ENCODE measurements around the gene TRIM33. TPM values are rescaled to one million over a fixed set of nuclear protein-coding genes. Genes with fewer than 3 reads are reported as not detected.

TRIM33 gene
- total RNA-seq, 1 donor, result 66.4 TPM

DNA sequence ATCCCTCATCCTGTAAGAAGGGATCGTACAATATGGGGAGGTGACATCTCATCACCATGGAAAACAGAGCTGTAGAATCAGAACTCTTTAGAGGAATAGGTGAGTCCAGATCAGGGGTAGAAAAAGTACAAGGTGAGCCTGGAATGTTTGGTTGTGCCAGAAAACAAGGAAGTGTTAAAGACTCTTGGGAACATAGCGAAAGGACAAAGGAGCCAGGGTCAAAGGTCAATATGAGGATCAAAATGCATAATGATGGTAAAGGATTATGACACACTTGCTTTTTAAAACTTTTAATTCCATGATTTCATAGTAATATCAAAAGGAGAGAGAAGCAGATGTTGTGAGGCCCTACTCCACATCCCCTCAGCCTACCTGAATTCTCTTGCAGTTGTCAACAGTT lies 19.2 kb upstream of the TRIM33 start:
- Histone ChIP-seq H3K4me3 (ENCODE audit: low read length) (no peak overlapping the region), H3K4me1 (ENCODE audit: insufficient read depth, low read length) (no peaks in the 10 kb centered on the region), H3K9me3 (ENCODE audit: low read depth, low read length) (no peaks in the 10 kb centered on the region), H3K27me3 (ENCODE audit: insufficient read depth, low read length) (no peaks in the 10 kb centered on the region)

DNA sequence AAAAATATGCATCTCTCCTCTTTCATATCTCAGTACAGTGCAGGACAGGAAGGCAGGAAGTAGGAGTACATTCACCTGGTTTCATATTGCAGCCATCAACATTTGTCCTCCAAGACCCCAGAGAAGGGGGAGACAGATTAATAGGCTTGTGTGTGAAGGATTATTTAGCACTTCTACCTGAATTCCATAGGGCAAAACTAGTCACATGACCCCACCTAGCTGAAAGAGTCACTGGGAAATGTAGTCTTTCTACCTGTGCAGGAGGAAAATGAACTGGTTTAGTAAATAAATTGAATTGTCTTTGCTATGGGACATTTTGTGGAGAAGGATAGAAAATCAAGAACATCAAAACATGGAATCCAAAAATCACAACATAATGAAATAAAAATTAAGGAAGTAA lies 13.9 kb upstream of the TRIM33 start:
- no peaks in the 10 kb centered on the region for H3K4me1 ChIP-seq (ENCODE audit: insufficient read depth, low read length)
- peaks cover under 1% of the 10 kb centered on the region for H3K27me3 ChIP-seq (ENCODE audit: insufficient read depth, low read length)
- H3K9me3 ChIP-seq (ENCODE audit: low read depth, low read length), result no peaks in the 10 kb centered on the region
- no peak overlapping the region for H3K4me3 ChIP-seq (ENCODE audit: low read length)

DNA sequence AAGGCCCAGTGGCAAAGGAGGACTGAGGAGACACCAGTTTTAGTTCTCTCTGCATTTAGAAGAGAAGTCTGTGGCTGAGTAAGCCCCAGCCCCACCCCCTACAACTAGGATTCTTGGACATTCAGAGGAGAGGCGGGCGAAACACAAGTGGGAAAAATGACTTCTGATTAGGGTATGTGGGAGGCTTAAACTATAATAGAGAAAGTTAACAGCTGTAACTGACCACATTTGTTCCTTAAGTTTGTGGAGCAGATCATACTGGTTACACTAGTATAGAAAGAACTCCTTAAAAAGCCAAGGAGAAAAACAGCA lies 11.2 kb upstream of the TRIM33 start:
- Histone ChIP-seq H3K4me3 (ENCODE audit: low read length) (no peak overlapping the region), H3K9me3 (ENCODE audit: low read depth, low read length) (no peaks in the 10 kb centered on the region), H3K27me3 (ENCODE audit: insufficient read depth, low read length) (peaks cover 3% of the 10 kb centered on the region), H3K4me1 (ENCODE audit: insufficient read depth, low read length) (no peaks in the 10 kb centered on the region)

- Histone ChIP-seq H3K9me3 (ENCODE audit: low read depth, low read length) (no peaks in the 10 kb centered on the region), H3K4me1 (ENCODE audit: insufficient read depth, low read length) (no peaks in the 10 kb centered on the region), H3K4me3 (ENCODE audit: low read length) (no peak overlapping the region), H3K27me3 (ENCODE audit: insufficient read depth, low read length) (peaks cover 3% of the 10 kb centered on the region)
Measured at GRCh38 chr1:114521396-114522263, 10.6 kb upstream of the TRIM33 start.

DNA sequence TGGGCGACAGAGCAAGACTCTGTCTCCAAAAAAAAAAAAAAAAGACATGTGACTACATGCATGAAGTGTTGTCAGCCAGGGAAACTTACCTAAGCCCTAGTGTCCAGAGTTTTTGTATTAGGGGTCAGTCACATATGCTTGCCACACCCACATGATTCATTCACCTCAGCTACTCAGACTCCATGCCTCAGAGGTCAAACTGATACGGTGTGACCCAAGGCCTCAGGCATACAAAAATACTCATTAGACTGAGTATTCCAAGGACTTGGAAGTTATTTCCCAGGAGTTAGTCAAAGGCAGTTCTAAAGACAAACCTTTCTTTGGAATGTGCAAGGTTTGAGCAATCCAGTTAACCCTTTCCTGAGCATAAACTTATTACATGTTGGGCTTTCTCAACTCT lies 6.3 kb upstream of the TRIM33 start:
- Histone ChIP-seq H3K27me3 (ENCODE audit: insufficient read depth, low read length) (peaks cover 3% of the 10 kb centered on the region), H3K9me3 (ENCODE audit: low read depth, low read length) (no peaks in the 10 kb centered on the region), H3K4me3 (ENCODE audit: low read length) (no peak overlapping the region), H3K4me1 (ENCODE audit: insufficient read depth, low read length) (peaks cover 3% of the 10 kb centered on the region)

GRCh38 chr1:114512595-114513280 lies 1.7 kb upstream of the TRIM33 start:
- no peaks in the 10 kb centered on the region for H3K9me3 ChIP-seq (ENCODE audit: low read depth, low read length)
- H3K4me3 ChIP-seq (ENCODE audit: low read length), result no peak overlapping the region
- H3K4me1 ChIP-seq (ENCODE audit: insufficient read depth, low read length), result peaks cover 33% of the 10 kb centered on the region
- no peaks in the 10 kb centered on the region for H3K27me3 ChIP-seq (ENCODE audit: insufficient read depth, low read length)

GRCh38 chr1:114510274-114511031 lies 550 bp downstream of the TRIM33 start:
- Histone ChIP-seq H3K9me3 (ENCODE audit: low read depth, low read length) (no peaks in the 10 kb centered on the region), H3K27me3 (ENCODE audit: insufficient read depth, low read length) (no peaks in the 10 kb centered on the region), H3K4me1 (ENCODE audit: insufficient read depth, low read length) (peaks cover 42% of the 10 kb centered on the region), H3K4me3 (ENCODE audit: low read length) (peak overlapping the region; percentile 99)

GRCh38 chr1:114509596-114510273 lies 1.3 kb downstream of the TRIM33 start:
- Histone ChIP-seq H3K4me3 (ENCODE audit: low read length) (peak overlapping the region; percentile 99), H3K9me3 (ENCODE audit: low read depth, low read length) (no peaks in the 10 kb centered on the region), H3K4me1 (ENCODE audit: insufficient read depth, low read length) (peaks cover 42% of the 10 kb centered on the region), H3K27me3 (ENCODE audit: insufficient read depth, low read length) (no peaks in the 10 kb centered on the region)

GRCh38 chr1:114508386-114508898 lies 2.6 kb downstream of the TRIM33 start:
- H3K4me3 ChIP-seq (ENCODE audit: low read length), result no peak overlapping the region
- no peaks in the 10 kb centered on the region for H3K9me3 ChIP-seq (ENCODE audit: low read depth, low read length)
- peaks cover 42% of the 10 kb centered on the region for H3K4me1 ChIP-seq (ENCODE audit: insufficient read depth, low read length)
- H3K27me3 ChIP-seq (ENCODE audit: insufficient read depth, low read length), result no peaks in the 10 kb centered on the region

DNA sequence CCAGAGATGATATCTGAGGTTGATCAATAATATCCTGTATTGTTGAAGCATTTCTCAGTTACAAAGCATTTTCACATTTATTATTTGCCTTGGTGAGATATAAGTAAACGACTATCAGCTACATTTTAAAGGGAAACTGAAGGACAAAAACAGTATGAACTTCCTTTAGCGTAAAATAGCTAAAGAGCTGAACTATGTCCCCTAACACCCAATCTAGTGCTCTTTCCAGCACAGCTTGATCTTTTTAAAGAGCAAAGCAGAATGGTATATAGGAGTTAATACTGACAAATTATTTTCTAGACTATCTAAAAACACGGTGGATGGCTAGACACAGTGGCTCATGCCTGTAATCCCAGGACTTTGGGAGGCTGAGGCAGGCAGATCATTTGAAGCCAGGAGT lies 3.5 kb downstream of the TRIM33 start:
- Histone ChIP-seq H3K27me3 (ENCODE audit: insufficient read depth, low read length) (no peaks in the 10 kb centered on the region), H3K4me1 (ENCODE audit: insufficient read depth, low read length) (peaks cover 43% of the 10 kb centered on the region), H3K4me3 (ENCODE audit: low read length) (no peak overlapping the region), H3K9me3 (ENCODE audit: low read depth, low read length) (no peaks in the 10 kb centered on the region)

DNA sequence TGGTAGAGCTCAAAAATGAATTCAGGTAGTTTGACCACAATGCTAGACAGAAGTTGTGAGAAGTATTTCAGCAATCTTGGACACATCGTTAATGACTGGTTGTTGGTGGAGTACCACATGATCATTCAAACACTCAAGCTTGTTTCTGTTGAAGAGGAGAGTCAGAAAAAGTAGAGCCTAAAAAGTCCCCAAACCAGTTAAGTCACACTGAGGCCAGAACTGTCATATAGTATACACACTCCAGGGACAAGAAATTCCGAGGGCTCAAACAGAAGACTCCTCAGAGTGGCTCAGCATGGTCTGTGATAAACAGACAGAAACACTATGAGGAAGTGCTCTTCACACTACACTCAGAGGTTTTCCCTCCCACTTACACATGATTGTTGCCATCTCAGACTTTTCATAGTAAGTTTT lies 5.8 kb downstream of the TRIM33 start:
- Histone ChIP-seq H3K4me1 (ENCODE audit: insufficient read depth, low read length) (peaks cover 37% of the 10 kb centered on the region), H3K27me3 (ENCODE audit: insufficient read depth, low read length) (no peaks in the 10 kb centered on the region), H3K9me3 (ENCODE audit: low read depth, low read length) (no peaks in the 10 kb centered on the region), H3K4me3 (ENCODE audit: low read length) (no peak overlapping the region)

DNA sequence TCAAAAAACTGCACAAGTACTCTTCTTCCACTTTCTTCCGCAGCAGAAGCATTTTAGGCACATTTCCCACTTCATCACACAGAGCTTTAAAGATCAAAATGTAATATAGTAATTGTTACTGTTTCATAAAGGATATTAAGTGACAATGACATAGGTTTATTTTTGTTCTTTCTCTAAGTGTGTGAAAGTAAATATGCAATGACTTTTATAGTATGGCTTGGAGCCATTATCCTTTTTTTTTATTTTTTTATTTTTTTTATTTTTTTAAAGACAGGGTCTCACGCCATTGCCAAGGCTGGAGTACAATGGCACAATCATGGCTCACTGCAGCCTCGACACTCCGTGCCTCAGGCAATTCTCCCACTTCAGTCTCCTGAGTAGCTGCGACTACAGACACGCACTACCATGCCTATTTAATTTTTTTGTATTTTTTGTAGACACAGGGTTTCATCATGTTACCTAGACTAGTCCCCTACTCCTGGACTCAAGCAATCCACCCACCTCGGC lies 7.0 kb downstream of the TRIM33 start:
- Histone ChIP-seq H3K27me3 (ENCODE audit: insufficient read depth, low read length) (no peaks in the 10 kb centered on the region), H3K4me3 (ENCODE audit: low read length) (no peak overlapping the region), H3K9me3 (ENCODE audit: low read depth, low read length) (no peaks in the 10 kb centered on the region), H3K4me1 (ENCODE audit: insufficient read depth, low read length) (peaks cover 25% of the 10 kb centered on the region)

DNA sequence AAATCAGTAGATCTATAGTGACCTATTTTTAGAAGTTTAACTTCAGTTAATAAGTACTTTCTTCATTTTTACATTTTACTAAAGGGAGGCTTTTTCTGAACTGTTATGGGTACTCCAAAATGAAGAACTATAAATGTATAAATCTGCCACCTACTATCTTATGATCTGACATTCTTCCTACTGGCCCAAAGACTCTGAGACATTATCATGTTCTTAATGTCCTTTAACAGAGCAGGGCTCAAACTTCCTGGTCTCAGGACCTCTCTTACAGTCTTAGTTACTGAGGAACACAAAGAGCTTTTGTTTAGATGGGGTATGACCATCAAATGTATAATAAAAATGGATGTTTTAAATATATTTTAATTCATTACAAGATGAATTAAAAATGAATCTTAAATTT lies 8.9 kb downstream of the TRIM33 start:
- peaks cover 7% of the 10 kb centered on the region for H3K4me1 ChIP-seq (ENCODE audit: insufficient read depth, low read length)
- no peak overlapping the region for H3K4me3 ChIP-seq (ENCODE audit: low read length)
- no peaks in the 10 kb centered on the region for H3K9me3 ChIP-seq (ENCODE audit: low read depth, low read length)
- H3K27me3 ChIP-seq (ENCODE audit: insufficient read depth, low read length), result no peaks in the 10 kb centered on the region

DNA sequence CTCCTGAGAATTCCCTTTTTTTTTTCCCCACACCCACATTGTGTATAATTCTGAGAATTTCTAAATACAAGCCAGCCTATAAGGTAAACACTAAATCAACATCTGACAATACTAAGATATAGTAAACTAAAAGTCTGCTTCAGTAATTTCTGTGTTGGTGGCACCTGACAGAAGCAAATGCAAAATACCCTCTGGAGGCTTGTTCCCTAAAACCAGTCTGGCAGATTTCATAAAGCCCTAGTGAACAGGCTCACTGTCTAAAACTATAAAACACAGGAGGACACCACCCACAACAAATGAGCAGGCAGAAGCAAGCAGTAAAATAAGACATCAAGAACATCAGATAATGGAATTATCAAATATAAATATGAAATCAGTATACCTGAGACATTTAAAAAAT lies 11.5 kb downstream of the TRIM33 start:
- H3K9me3 ChIP-seq (ENCODE audit: low read depth, low read length), result no peaks in the 10 kb centered on the region
- H3K4me3 ChIP-seq (ENCODE audit: low read length), result no peak overlapping the region
- peaks cover 17% of the 10 kb centered on the region for H3K4me1 ChIP-seq (ENCODE audit: insufficient read depth, low read length)
- no peaks in the 10 kb centered on the region for H3K27me3 ChIP-seq (ENCODE audit: insufficient read depth, low read length)

Data from mononuclear cell (primary cell).